ENCODE data around the gene RHOBTB1. TPM values are rescaled to one million over a fixed set of nuclear protein-coding genes. Genes with fewer than 3 reads are reported as not detected.

Gene RHOBTB1
- total RNA-seq, 1 experiment from 2014 or later, result 2.5 TPM

GRCh38 chr10:60883187-60883586 lies 60.8 kb downstream of the RHOBTB1 start:
- H3K4ac ChIP-seq (ENCODE audit: low read depth, low read length), result no peak overlapping the region
- no peaks in the 10 kb centered on the region for H3K23me2 ChIP-seq (ENCODE audit: insufficient read length, low read depth, low read length, poor library complexity, severe bottlenecking)

More at GRCh38 chr10:60883187-60883586, 60.8 kb downstream of the RHOBTB1 start:
- TF ChIP-seq, protein P1, sequence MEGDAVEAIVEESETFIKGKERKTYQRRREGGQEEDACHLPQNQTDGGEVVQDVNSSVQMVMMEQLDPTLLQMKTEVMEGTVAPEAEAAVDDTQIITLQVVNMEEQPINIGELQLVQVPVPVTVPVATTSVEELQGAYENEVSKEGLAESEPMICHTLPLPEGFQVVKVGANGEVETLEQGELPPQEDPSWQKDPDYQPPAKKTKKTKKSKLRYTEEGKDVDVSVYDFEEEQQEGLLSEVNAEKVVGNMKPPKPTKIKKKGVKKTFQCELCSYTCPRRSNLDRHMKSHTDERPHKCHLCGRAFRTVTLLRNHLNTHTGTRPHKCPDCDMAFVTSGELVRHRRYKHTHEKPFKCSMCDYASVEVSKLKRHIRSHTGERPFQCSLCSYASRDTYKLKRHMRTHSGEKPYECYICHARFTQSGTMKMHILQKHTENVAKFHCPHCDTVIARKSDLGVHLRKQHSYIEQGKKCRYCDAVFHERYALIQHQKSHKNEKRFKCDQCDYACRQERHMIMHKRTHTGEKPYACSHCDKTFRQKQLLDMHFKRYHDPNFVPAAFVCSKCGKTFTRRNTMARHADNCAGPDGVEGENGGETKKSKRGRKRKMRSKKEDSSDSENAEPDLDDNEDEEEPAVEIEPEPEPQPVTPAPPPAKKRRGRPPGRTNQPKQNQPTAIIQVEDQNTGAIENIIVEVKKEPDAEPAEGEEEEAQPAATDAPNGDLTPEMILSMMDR (conservative IDR thresholded peaks at IDR 0.05), result peak; percentile 62; the same call in 2 of the 3 replicates
- Mint-ChIP-seq H3K27ac (no peak overlapping the region), H3K27me3 (ENCODE audit: low read depth) (no peaks in the 10 kb centered on the region), H3K4me3 (no peak overlapping the region), H3K4me1 (peaks cover 17 to 18% of the 10 kb centered on the region in 2 experiments), H3K9me3 (no peaks in the 10 kb centered on the region), H3K36me3 (ENCODE audit: insufficient read depth in 1 of 3, low read depth in 3 of 3) (peaks cover 0 to 8% (median 2%) of the 10 kb centered on the region in 3 experiments; a peak in 5 of 7 replicates)
- H2AFZ ChIP-seq (ENCODE audit: low read length), result no peak overlapping the region
- H2BK5ac ChIP-seq (ENCODE audit: insufficient read length, low read length), result no peak overlapping the region
- no peak overlapping the region for H3K18ac ChIP-seq (ENCODE audit: insufficient read length, low read depth, low read length)
- H2BK120ac ChIP-seq (ENCODE audit: low read depth, low read length, poor library complexity, severe bottlenecking), result no peak overlapping the region
- no peak overlapping the region for H3K23ac ChIP-seq (ENCODE audit: insufficient read length, low read depth, low read length)
- no peak overlapping the region for H2BK15ac ChIP-seq (ENCODE audit: low read depth, low read length)
- H3T11ph ChIP-seq (ENCODE audit: low read length), result no peak overlapping the region
- H3K79me1 ChIP-seq (ENCODE audit: insufficient read depth, low read depth, low read length, poor library complexity, severe bottlenecking), result no peaks in the 10 kb centered on the region
- no peak overlapping the region for H2AK5ac ChIP-seq (ENCODE audit: insufficient read length, low read length)
- H4K20me1 ChIP-seq (ENCODE audit: control insufficient read depth, insufficient read depth, insufficient read length), result no peaks in the 10 kb centered on the region
- H3K27ac ChIP-seq (ENCODE audit: insufficient read length, low read depth, low read length), result no peak overlapping the region
- DNase-seq, result no peak
- H3K9me3 ChIP-seq (ENCODE audit: control insufficient read depth, low read depth, low read length), result no peaks in the 10 kb centered on the region
- H3K4me1 ChIP-seq (ENCODE audit: insufficient read depth, low read length), result peaks cover 6% of the 10 kb centered on the region; the same call in 1 of the 2 replicates
- H4K5ac ChIP-seq (ENCODE audit: insufficient read length, low read depth, low read length), result no peak overlapping the region
- WGBS (ENCODE audit: extremely low coverage, insufficient read length, low lambda C conversion rate), result no CpG with 5 or more reads among the region's 6 CpGs
- H3K14ac ChIP-seq (ENCODE audit: insufficient read depth, low read length), result no peak overlapping the region
- no peaks in the 10 kb centered on the region for H3K27me3 ChIP-seq (ENCODE audit: insufficient read depth, low read length)
- H4K8ac ChIP-seq (replicated peaks; ENCODE audit: insufficient read length, low read depth, low read length), result no peak overlapping the region
- H2BK20ac ChIP-seq (ENCODE audit: low read depth, low read length, poor library complexity, severe bottlenecking), result no peak overlapping the region
- H3K79me2 ChIP-seq (ENCODE audit: insufficient read depth, low read length), result no peaks in the 10 kb centered on the region
- H3K56ac ChIP-seq (ENCODE audit: insufficient read length, low read depth, low read length), result no peak overlapping the region
- no peak overlapping the region for H3K4me2 ChIP-seq (ENCODE audit: insufficient read depth, insufficient read length, low read length)
- no peak overlapping the region for H4K91ac ChIP-seq (ENCODE audit: insufficient read length, low read depth, low read length)
- H2BK12ac ChIP-seq (ENCODE audit: insufficient read length, low read depth, low read length), result no peak overlapping the region
- H3K9ac ChIP-seq (ENCODE audit: extremely low read depth, insufficient read length, low read length), result no peak overlapping the region

All from H9 (cell line).